NCI-H510A treated with DMSO at 0.1 percent for 48 hours (cell line): ENCODE data around the gene TAS2R14.

ENCODE experiments used
- DNase-seq: peaks from one replicate; lab custom pipeline; 2025; lab: John Stamatoyannopoulos, UW

Gene TAS2R14, protein sequence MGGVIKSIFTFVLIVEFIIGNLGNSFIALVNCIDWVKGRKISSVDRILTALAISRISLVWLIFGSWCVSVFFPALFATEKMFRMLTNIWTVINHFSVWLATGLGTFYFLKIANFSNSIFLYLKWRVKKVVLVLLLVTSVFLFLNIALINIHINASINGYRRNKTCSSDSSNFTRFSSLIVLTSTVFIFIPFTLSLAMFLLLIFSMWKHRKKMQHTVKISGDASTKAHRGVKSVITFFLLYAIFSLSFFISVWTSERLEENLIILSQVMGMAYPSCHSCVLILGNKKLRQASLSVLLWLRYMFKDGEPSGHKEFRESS

GRCh38 chr12:10939163-10939562 is at the start of gene TAS2R14:
TAS2R14 (minus strand) TSS chr12:10939263; CDS start chr12:10939207, 56 bp downstream.
- no peak for DNase-seq

DNA sequence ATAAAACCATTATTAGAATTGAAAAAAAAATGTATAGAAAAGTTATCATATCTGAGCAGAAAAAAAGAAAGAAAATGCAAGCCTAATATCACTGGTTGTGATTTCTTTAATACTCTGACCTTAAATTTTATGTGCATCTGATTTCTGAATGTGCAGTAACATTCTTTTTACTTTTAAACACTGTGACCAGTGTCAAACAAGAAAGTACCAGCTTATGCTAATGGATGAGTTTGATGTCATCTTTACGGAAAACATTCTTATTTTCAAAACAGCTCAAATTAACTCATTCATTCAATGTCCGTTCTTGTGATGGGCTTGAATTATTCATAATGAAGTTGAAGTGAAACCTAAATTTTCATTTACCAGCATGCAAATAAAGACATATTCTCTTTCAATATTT is 47.7 kb upstream of the TAS2R14 start, which contains the start of gene TAS2R50:
TAS2R50 (minus strand) TSS at position 101 of the 400 bp plus-strand sequence; CDS start at position 49, 52 bp downstream.
- DNase-seq, result no peak

- no peak for DNase-seq
These were observed 43.2 kb upstream of the TAS2R14 start for GRCh38 chr12:10982244-10982643.

DNA sequence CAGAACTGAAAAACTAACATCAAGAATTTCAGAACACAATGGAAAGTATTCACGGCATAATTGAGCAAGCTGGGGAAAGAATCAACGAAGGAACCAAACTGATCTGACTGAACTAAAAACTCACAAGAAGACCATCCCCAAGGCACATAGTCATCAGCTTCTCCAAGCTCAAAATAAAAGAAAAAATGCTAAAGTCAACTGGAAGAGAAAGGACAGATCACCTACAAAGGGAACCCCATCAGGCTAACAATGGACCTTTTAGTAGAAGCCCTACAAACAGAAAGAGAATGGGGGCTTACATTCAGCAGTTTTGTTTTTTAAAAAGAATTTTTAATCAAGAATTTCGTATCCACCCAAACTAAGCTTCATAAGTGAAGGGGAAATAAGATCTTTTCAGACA is 35.9 kb upstream of the TAS2R14 start:
- DNase-seq, result no peak

GRCh38 chr12:10968765-10969456 is 29.8 kb upstream of the TAS2R14 start:
- no peak for DNase-seq

DNA sequence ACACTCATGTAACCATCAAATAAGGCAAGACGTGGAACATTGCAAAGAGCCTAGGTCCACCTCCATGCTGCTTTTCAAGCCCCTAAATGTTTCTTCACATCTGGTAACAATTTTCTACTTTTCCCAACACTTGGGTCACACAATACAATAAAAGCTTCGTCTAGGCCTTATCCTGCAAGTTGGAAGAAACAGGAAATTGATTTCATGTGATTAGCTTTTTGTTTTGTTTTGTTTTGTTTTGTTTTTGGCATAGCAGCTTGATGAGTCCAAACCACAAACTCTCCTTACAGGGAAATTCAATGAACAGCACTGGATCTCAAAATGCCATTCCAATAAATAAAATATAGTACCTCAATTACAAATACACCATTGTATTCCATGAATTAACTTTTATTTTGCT is 28.3 kb upstream of the TAS2R14 start:
- DNase-seq, result no peak

GRCh38 chr12:10966314-10966713 is 27.3 kb upstream of the TAS2R14 start:
- no peak for DNase-seq

DNA sequence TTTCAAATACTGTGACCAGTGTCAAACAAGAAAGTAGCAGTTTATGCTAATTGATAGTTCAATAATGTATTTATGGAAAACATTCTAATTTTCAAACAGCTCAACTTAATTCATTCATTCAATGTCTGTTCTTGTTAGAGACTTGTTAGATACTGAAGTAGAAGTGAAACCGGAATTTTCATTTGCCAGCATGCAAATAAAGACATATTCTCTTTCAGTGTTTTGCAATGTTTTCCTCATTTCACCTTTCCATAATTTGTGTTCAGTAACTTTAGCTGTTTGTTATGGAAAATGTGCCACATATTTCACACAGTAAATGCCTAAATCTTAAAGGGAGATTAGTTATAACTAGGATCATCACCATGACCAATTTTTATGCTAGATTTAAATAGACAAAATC is 26.4 kb upstream of the TAS2R14 start:
- no peak for DNase-seq

- no peak for DNase-seq
These were observed 21.1 kb upstream of the TAS2R14 start for GRCh38 chr12:10960211-10960610.

DNA sequence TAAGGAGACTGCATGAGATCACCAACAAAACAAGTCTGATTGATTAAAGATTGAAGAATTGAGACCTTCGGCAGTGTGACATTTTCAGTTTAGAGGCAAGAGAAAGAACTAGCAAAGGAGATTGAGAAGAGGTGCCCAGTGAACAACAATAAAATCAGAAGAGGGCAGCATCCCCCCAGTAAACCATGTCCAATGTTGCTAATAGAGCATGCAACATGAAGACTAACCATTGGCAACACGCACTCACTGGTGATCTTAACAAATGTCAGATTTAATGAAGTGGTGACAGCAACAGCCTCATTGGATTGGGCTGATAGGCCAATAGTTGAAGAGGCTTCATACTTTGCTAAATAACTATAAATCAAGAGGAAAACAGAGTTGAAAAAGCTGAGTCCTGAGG is 20.7 kb upstream of the TAS2R14 start:
- no peak for DNase-seq

- DNase-seq, result no peak
These were observed 18.7 kb upstream of the TAS2R14 start for GRCh38 chr12:10957741-10958140.

DNA sequence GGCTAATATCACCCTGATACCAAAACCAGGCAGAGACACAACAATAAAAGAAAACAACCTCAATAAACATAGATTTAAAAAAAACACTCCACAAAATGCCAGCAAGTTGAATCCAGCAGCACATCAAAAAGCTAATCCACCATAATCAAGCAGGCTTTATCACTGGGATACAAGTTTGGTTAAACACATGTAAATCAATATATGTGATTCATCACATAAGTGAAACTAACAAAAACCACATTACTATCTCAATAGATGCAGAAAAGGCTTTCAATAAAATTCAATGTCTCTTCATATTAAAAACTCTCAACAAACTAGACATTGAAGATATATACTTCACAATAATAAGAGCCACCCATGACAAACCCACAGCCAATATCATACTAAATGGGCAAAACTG is 17.0 kb upstream of the TAS2R14 start:
- no peak for DNase-seq

DNA sequence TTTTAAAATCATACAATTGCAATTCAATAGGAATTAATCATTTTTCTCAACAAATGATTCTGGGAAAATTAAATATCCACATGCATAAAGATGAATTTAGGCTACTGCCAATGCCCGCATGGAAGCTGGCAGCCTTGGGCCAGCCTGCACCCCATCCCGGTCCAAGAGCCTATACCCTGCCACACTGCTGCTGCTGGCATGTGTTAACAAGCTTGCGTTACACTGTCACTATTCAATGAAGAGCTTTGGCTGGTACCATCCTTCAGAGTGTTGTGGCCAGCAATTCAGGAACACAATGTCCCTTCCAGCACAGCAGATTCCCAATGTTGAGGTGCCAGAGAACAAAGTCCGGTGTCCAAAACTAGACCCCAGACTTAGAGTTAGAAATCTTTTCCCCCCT is 13.6 kb upstream of the TAS2R14 start:
- no peak for DNase-seq

- no peak for DNase-seq
These were observed 4.1 kb upstream of the TAS2R14 start for GRCh38 chr12:10943167-10943566.

DNA sequence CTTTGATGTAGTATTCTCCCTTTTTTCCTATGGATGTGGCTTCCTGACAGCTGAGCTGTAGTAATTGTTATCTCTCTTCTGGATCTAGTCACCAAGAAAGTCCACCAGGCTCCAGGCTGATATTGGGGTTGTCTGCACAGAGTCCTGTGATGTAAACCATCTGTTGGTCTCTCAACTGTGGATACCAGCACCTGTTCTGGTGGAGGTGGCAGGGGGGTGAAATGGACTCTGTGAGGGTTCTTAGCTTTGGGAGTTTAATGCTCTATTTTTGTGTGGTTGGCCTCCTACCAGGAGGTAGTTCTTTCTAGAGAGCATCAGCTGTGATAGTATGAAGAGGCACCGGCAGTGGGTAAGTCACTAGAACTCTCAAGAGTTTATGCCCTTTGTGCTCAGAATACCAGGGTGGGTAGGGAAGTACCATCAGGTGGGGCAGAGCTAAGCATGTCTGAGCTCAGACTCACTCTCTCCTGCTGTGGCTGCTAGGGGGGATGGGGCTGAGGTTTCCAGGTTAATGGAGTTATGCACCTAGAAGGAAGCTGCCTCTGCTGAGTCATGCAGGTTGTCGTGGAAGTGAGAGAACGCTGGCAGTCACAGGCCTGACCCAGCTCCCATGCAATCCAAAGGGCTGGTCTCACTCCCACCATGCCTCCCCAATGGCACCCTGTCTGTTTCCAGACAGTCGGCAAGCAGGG is 3.0 kb upstream of the TAS2R14 start:
- DNase-seq, result no peak

GRCh38 chr12:10941369-10941768 is 2.3 kb upstream of the TAS2R14 start:
- DNase-seq, result no peak

GRCh38 chr12:10940389-10940788 is 1.3 kb upstream of the TAS2R14 start:
- no peak for DNase-seq

DNA sequence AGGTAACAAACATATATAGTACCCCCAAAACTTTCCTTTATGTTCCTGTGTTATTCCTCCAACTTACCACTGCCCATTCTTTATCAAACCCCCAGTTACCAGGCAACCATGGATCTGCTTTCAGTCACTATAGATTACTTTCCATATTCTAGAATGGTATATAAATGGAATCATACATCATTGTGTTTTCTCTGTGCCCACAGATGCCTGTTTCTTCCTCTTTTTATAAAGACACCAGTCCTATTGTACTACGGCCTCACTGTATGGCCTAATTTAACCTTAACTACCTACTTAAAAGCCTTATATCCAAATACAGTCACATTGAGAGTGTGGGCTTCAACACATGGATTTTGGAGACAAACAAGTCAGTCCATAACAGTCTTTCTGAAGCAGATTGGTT is 2.6 kb downstream of the TAS2R14 start:
- no peak for DNase-seq

DNA sequence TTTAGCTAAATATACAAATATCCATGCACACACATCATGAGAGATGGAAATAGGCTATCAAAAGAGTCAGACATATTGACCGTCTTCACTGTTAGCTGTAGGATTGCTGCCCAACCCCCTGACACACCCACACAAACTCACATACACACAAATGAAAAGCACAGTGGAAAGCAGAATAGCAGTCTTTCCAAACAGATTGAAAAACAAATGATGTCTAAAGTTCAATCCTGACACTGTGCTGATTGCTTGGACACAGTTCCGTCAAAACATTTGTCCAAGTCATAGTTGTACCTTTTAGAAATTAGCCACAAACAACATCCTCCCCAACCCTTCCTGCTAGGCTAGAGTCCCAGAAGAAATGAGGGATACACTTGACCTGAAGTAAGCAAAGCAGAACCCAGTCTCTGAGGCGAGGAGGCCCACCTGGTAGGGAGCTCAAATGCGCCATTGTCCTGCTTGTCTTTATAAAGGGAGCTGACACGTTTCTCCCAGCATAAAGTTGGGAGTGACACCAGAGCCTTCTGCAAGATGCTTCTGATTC is 10.2 kb downstream of the TAS2R14 start, which contains the start of gene PRH2:
PRH2 (plus strand) TSS at position 491 of the 541 bp plus-strand sequence; CDS start at position 529, 38 bp downstream.
- no peak for DNase-seq

- DNase-seq, result no peak
These were observed 12.8 kb downstream of the TAS2R14 start for GRCh38 chr12:10926269-10926668.

- no peak for DNase-seq
These were observed 19.3 kb downstream of the TAS2R14 start for GRCh38 chr12:10919809-10920208.

DNA sequence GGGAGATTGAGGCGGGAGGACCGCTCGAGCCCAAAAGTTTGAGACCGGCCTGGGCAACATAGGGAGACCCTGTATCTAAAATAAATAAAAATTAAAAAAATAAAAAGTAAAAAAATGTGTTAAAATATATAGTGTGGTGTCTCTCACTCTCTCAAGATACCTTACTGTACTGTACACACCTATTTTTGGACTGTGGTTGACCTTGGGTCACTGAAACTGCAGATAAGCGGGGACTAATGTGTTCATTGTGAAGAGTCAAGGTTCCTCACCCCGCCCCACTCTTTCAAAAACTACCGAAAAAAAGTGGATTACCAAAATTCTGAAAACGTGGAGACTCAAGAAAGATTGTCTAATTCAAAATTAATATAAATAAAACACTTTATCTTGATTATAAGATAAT is 28.7 kb downstream of the TAS2R14 start:
- no peak for DNase-seq

DNA sequence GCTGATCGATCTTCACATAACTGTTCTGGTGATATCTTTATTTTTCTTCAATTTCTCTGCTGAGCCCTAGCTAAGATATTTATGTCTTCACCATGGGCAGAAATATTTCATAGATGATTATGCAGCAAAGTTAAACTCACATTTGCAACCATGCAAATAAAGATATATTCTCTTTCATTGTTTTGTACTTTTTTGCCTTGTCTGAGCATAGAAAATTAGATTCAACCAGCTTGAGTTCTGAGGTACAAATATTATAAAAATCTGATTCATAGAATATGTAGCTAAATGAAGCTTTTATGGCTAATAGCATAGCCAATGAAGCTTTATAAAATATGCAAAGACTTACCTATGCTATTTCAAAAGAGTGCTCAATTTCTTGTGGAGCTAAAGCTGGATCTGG is 29.6 kb downstream of the TAS2R14 start, which contains the start of gene TAS2R13:
TAS2R13 (minus strand) TSS at position 101 of the 400 bp plus-strand sequence. CDS start 264 bp downstream, outside the sequence.
- no peak for DNase-seq
